ENCODE measurements around the gene PPP1R8.
"Not testable (repeated sequence)": the region's sequence is repeated elsewhere in the genome, so short reads cannot be mapped to it uniquely, and the experiment has no call there.

PPP1R8 gene

GRCh38 chr1:27816921-27817630 is 13.5 kb upstream of the PPP1R8 start:
- TF ChIP-seq ZNF274 (IDR thresholded peaks at IDR 0.05; ENCODE audit: low read depth, low read length): no peak

DNA sequence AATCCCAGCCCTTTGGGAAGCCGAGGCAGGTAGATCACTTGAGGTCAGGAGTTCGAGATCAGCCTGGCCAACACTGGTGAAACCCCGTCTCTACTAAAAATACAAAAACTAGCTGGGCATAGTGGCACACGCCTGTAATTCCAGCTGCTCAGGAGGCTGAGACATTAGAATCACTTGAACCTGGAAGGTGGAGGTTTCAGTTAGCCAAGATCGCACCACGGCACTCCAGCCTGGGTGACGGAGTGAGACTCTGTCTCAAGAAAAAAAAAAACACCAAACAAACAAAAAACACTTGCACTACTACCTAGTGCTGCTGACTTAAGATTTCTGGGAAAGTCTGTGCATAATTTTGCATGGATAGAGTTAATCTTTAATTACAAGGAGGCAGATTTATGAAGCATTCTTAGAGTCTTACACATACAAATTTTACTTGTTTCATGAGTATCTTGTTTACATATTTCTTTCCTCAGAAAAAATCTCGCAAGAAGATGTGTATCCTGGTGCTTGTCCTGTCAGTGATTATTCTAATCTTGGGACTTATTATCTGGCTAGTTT is 8.7 kb upstream of the PPP1R8 start:
- no peak for TF ChIP-seq ZNF274 (IDR thresholded peaks at IDR 0.05; ENCODE audit: low read depth, low read length)
- no peak overlapping the region for H3K4me3 ChIP-seq (ENCODE audit: low read length)

More at GRCh38 chr1:27816921-27817630, 13.5 kb upstream of the PPP1R8 start:
- no peak overlapping the region for H3K4me3 ChIP-seq (ENCODE audit: low read length)

GRCh38 chr1:27823784-27824183 is 6.8 kb upstream of the PPP1R8 start:
- H3K4me3 ChIP-seq (ENCODE audit: low read length): no peak overlapping the region
- TF ChIP-seq ZNF274 (IDR thresholded peaks at IDR 0.05; ENCODE audit: low read depth, low read length): no peak

- no peak for TF ChIP-seq ZNF274 (IDR thresholded peaks at IDR 0.05; ENCODE audit: low read depth, low read length)
- H3K4me3 ChIP-seq (ENCODE audit: low read length): no peak overlapping the region
These were observed 6.2 kb upstream of the PPP1R8 start for GRCh38 chr1:27824411-27824810.

DNA sequence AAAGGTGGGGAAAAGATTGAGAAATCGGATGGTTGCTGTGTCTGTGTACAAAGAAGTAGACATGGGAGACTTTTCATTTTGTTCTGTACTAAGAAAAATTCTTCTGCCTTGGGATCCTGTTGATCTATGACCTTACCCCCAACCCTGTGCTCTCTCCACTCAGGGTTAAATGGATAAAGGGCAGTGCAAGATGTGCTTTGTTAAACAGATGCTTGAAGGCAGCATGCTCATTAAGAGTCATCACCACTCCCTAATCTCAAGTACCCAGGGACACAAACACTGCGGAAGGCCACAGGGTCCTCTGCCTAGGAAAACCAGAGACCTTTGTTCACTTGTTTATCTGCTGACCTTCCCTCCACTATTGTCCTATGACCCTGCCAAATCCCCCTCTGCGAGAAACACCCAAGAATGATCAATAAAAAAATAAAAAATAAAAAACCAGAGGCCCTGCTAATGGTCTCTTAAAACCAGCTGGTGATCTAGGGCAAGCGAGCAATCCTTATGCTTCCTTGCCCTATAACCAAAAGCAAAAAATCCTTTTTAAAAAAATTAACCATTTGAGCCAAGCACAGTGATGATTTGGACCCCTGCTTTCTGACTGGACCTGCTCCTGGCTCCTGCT is 1.1 kb upstream of the PPP1R8 start:
- H3K4me3 ChIP-seq (ENCODE audit: low read length): peak overlapping the region; percentile 87; the same call in 1 of the 2 replicates

DNA sequence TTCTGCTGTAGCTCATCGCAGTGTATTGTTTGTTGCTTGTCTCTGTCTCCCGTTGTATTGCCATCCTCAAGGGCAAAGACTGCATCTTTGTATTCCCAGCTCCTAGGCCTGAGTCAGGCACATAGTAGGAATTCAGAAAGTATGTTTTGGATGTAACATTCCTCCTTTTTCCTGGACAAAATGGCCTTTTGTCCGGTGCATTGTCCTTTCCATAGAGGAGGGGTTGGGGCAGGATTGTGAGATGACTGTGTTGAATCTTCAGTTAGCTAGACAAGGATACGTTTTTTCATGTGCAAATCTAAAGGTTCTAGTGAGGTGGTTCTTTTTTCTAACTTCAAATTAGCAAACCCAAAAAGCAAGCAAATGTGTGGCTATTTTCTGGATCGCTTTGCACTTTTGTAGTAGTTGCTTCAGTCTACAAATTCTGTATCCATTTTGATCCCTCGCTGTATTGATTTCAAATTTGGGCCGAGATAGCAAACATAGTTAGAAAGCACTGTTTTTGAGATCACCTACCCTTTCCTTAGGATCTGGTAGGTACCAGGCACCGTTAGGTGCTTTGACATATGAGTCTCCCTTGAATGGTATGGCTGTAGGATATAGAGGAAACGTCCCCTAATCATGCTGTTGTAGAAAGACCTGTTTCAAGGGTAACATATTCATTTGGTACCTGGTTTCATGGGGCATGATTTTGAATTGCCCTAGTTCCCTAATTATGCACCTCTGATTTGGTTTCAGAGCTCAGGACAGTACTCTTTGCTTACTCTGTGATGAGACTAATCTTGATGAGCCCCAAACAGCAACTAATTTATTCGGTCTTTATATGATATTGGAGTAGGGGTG is 1.2 kb downstream of the PPP1R8 start:
- TF ChIP-seq ZNF274 (IDR thresholded peaks at IDR 0.05; ENCODE audit: low read depth, low read length): no peak
- peak overlapping the region; percentile 87 for H3K4me3 ChIP-seq (ENCODE audit: low read length)

DNA sequence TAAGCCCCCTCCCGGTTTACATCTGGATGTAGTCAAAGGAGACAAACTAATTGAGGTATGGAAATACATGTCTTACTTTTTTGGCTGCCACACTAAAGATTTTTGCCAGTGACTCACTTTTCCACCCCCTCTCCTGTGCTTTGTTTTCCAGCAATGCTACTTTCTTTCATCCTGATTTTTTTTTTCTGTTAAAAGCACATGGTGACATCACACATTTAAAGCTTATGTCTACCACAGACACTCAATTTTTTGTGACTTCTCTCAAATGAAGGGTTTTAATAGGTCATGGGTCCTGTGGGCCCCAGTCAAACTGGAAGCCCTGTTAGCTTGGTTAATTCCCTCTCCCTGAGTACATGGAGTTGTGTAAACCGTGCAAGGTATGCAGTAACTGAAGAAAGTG is 2.2 kb downstream of the PPP1R8 start:
- TF ChIP-seq ZNF274 (IDR thresholded peaks at IDR 0.05; ENCODE audit: low read depth, low read length): no peak
- no peak overlapping the region for H3K4me3 ChIP-seq (ENCODE audit: low read length)

DNA sequence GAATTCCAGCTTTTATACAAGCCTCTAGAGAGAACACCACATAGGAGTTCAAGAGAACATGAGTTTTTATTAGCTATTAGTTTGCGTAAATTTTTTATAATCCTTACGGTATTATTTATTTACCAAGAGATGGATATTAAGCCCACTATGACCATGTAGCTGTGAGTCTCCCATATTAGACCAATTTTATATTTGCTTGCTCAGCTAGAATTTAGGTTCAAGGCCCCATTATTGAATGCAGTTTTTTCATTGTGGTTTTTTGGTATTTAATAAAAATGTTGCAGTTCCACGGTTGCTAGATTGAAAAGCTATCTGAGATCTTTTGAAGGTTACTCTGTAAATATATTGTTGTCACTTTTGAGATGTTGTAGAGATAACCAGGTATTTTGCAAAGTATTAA is 2.9 kb downstream of the PPP1R8 start:
- no peak overlapping the region for H3K4me3 ChIP-seq (ENCODE audit: low read length)
- TF ChIP-seq ZNF274 (IDR thresholded peaks at IDR 0.05; ENCODE audit: low read depth, low read length): no peak

DNA sequence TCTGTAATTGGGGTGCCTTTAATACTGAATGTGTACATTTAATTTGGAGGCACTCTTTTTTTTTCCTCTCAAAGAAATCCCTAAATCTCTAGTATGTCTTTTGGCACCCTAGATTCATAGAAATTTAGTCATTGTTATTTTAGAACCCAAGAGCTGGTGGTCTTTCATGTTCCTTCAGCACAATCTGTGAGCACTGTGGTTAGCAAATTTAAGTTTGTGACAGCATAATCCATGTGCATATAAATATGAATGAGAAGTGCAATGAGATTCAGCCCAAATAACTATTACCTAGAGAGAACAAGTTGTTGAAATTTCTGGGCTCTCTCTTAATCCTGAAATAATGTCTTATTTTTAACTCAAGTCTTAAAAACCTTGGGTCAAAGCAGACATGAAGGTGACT is 4.5 kb downstream of the PPP1R8 start:
- no peak for TF ChIP-seq ZNF274 (IDR thresholded peaks at IDR 0.05; ENCODE audit: low read depth, low read length)
- no peak overlapping the region for H3K4me3 ChIP-seq (ENCODE audit: low read length)

DNA sequence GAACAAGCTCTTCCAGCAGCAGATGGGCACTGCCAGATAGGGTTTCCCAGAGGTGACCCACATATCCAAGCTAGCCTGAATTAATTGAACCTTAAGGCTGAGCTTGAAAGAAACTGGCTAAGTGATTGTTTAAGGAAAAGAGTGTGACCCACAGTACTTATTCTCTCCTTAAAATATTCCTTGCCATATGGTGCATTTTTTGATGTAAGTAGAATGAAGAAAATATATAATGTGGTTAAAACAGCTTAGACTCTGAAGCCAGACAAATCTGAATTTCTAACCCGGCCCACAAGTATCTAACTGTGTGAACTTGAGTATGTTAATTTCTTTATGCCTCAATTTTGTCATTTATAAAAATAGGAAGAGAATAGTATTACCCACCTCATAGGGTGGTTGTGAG is 4.9 kb downstream of the PPP1R8 start:
- TF ChIP-seq ZNF274 (IDR thresholded peaks at IDR 0.05; ENCODE audit: low read depth, low read length): no peak

GRCh38 chr1:27849951-27850350 is 19.4 kb downstream of the PPP1R8 start:
- no peak overlapping the region for H3K4me3 ChIP-seq (ENCODE audit: low read length)
- TF ChIP-seq ZNF274 (IDR thresholded peaks at IDR 0.05; ENCODE audit: low read depth, low read length): no peak

More for the DNA sequence above, 4.9 kb downstream of the PPP1R8 start:
- H3K4me3 ChIP-seq (ENCODE audit: low read length): no peak overlapping the region

GRCh38 chr1:27855085-27855484 is 24.5 kb downstream of the PPP1R8 start:
- H3K4me3 ChIP-seq (ENCODE audit: low read length): no peak overlapping the region
- TF ChIP-seq ZNF274 (IDR thresholded peaks at IDR 0.05; ENCODE audit: low read depth, low read length): no peak

- no peak overlapping the region for H3K4me3 ChIP-seq (ENCODE audit: low read length)
- TF ChIP-seq ZNF274 (IDR thresholded peaks at IDR 0.05; ENCODE audit: low read depth, low read length): no peak
These were observed 26.2 kb downstream of the PPP1R8 start for GRCh38 chr1:27856561-27857343.

DNA sequence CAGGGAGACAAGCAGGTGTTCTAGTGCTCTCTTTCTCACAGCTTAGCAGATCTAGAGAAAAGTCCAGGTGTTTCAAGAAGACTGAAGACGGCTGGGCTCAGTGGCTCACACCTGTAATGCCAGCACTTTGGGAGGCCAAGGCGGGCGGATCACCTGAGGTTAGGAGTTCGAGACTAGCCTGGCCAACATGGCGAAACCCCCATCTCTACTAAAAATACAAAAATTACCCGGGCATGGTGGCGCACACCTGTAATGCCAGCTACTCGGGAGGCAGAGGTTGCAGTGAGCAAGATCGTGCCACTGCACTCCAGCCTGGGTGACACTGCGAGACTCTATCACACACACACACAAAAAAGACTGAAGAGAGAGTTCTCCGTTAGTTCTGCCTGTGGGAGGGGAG is 27.0 kb downstream of the PPP1R8 start:
- not testable (repeated sequence) for H3K4me3 ChIP-seq (ENCODE audit: low read length)
